Astrocyte (in vitro differentiated cells and primary cell): ENCODE measurements around the gene SCARF2. TPM values are rescaled to one million over a fixed set of nuclear protein-coding genes. Genes with fewer than 3 reads are reported as not detected.
"Not testable (repeated sequence)": the region's sequence is repeated elsewhere in the genome, so short reads cannot be mapped to it uniquely, and the experiment has no call there.

Experiments
- DNase-seq: peaks from one replicate; pipeline ENCODE4 v3.0.0-alpha.2; 2010; ENCODE audit warnings: low read depth
- FAIRE-seq: peaks from 2 replicates; lab custom pipeline; 2011; peaks lifted over from hg19 to GRCh38; lab: Jason Lieb, UNC
- H2AFZ ChIP-seq: 2 replicates; pipeline ENCODE4 v1.6.0; 2012; ENCODE audit warnings: low read depth, low read length, inconsistent platforms
- H3K27ac ChIP-seq: 2 replicates; pipeline ENCODE4 v1.5.1; 2011; ENCODE audit warnings: low read depth, low read length, inconsistent platforms
- H3K27me3 ChIP-seq: 2 replicates; pipeline ENCODE4 v1.6.0; 2011; ENCODE audit warnings: low read length, inconsistent platforms; ENCODE audit not compliant: insufficient read depth
- H3K36me3 ChIP-seq: 2 replicates; pipeline ENCODE4 v1.5.1; 2011; ENCODE audit warnings: low read length, inconsistent platforms; ENCODE audit not compliant: insufficient read depth
- H3K4me1 ChIP-seq: 2 replicates; pipeline ENCODE4 v1.5.1; 2011; ENCODE audit warnings: low read length, inconsistent platforms; ENCODE audit not compliant: insufficient read depth
- H3K4me2 ChIP-seq: 2 replicates; pipeline ENCODE4 v1.6.0; 2012; ENCODE audit warnings: low read length, inconsistent platforms
- H3K4me3 ChIP-seq: 2 replicates; pipeline ENCODE4 v1.5.1; 2011; ENCODE audit warnings: low read depth, mild to moderate bottlenecking, low read length, inconsistent platforms; ENCODE audit not compliant: insufficient read depth
- H3K79me2 ChIP-seq: 2 replicates; pipeline ENCODE4 v1.6.0; 2012; ENCODE audit warnings: mild to moderate bottlenecking, low read length, inconsistent platforms; ENCODE audit not compliant: insufficient read depth
- H3K9ac ChIP-seq: 2 replicates; pipeline ENCODE4 v1.6.0; 2012; ENCODE audit warnings: mild to moderate bottlenecking, low read length, inconsistent platforms
- H3K9me3 ChIP-seq: 2 replicates; pipeline ENCODE4 v1.5.1; 2012; ENCODE audit warnings: low read depth, mild to moderate bottlenecking, low read length, inconsistent platforms; ENCODE audit not compliant: insufficient read depth
- H4K20me1 ChIP-seq: 2 replicates; pipeline ENCODE4 v1.6.0; 2012; ENCODE audit warnings: low read length, inconsistent platforms; ENCODE audit not compliant: insufficient read depth
- H3K27ac Mint-ChIP-seq: one replicate; pipeline ENCODE4 v1.8.0; 2021; ENCODE audit warnings: mild to moderate bottlenecking, mixed read lengths; ENCODE audit not compliant: unreplicated experiment
- H3K27me3 Mint-ChIP-seq: one replicate; pipeline ENCODE4 v1.8.0; 2021; ENCODE audit warnings: low read depth, mixed read lengths; ENCODE audit not compliant: unreplicated experiment
- H3K36me3 Mint-ChIP-seq: one replicate; pipeline ENCODE4 v1.8.0; 2021; ENCODE audit warnings: low read depth, mixed read lengths; ENCODE audit not compliant: unreplicated experiment
- H3K4me1 Mint-ChIP-seq: one replicate; pipeline ENCODE4 v1.8.0; 2021; ENCODE audit warnings: low read depth, mixed read lengths; ENCODE audit not compliant: unreplicated experiment
- H3K4me3 Mint-ChIP-seq: one replicate; pipeline ENCODE4 v1.8.0; 2021; ENCODE audit warnings: mild to moderate bottlenecking, moderate library complexity, mixed read lengths; ENCODE audit not compliant: unreplicated experiment
- H3K9me3 Mint-ChIP-seq: one replicate; pipeline ENCODE4 v1.8.0; 2021; ENCODE audit warnings: mild to moderate bottlenecking, mixed read lengths; ENCODE audit not compliant: unreplicated experiment
- EZH2 ChIP-seq: IDR thresholded peaks from 2 replicates; pipeline ENCODE4 v1.6.1; 2012; ENCODE audit warnings: mild to moderate bottlenecking, low read length, inconsistent platforms; ENCODE audit not compliant: insufficient read depth
- total RNA-seq: library from RNA; stranded (reverse); gene quantifications from 2 replicates; pipeline ENCODE4 v1.2.1, GENCODE V29; 2021
- TF ChIP-seq, protein P1 (sequence below): IDR thresholded peaks from 2 replicates; pipeline ENCODE4 v1.5.1; 2011; ENCODE audit warnings: low read depth, mild to moderate bottlenecking, inconsistent platforms, low read length, moderate library complexity; ENCODE audit not compliant: insufficient read depth

Gene SCARF2
- total RNA-seq, 1 donor from 2014 or later: 17.3 TPM

DNA sequence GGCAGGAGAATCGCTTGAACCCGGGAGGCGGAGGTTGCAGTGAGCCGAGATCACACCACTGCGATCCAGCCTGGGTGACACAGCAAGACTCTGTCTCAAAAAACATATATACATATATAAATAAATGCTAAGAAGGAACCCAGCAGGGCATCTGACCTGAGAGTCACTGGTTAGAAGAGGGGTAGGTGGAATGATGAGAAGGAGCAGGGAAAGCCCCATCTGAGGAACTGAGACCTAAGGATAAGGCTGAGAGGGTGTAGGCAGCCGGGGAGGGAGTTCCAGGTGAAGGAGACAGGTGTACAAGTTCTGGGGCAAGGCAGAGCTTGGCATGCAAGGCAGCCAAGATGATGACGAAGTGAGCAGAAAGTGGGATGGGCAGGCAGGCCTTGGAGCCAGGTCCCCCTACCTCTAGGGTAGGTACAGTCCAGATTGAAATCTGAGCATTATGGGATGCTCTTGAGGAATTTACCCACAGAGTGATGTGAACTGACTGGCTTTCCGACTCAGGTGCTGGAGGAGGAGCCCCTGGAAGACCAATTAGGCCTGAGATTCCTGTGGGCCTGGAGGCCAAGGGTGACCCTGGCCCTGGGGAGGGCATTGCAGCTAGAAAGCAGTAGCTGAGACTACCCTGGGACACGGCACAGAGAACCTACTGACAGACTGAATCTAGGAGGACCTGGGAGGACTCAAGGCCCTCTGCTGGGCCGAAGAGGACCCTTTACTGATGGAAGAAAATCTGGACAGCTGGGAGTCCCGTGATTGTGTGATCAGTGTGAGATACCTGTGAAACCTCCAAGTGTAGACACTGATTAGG lies 35.2 kb upstream of the SCARF2 start:
- Mint-ChIP-seq H3K4me3 (peak overlapping the region; percentile 40), H3K36me3 (peaks cover 16% of the 10 kb centered on the region), H3K9me3 (no peaks in the 10 kb centered on the region), H3K27me3 (no peaks in the 10 kb centered on the region), H3K4me1 (no peaks in the 10 kb centered on the region), H3K27ac (no peak overlapping the region)
- Histone ChIP-seq H3K4me1 (no peaks in the 10 kb centered on the region), H4K20me1 (peaks cover 10% of the 10 kb centered on the region), H2AFZ (no peak overlapping the region), H3K27ac (no peak overlapping the region), H3K36me3 (peaks cover 3% of the 10 kb centered on the region), H3K4me2 (no peak overlapping the region), H3K9me3 (no peaks in the 10 kb centered on the region), H3K27me3 (no peaks in the 10 kb centered on the region), H3K79me2 (no peaks in the 10 kb centered on the region), H3K9ac (no peak overlapping the region), H3K4me3 (no peak overlapping the region)
- TF ChIP-seq EZH2: no peak
- TF ChIP-seq, protein P1, sequence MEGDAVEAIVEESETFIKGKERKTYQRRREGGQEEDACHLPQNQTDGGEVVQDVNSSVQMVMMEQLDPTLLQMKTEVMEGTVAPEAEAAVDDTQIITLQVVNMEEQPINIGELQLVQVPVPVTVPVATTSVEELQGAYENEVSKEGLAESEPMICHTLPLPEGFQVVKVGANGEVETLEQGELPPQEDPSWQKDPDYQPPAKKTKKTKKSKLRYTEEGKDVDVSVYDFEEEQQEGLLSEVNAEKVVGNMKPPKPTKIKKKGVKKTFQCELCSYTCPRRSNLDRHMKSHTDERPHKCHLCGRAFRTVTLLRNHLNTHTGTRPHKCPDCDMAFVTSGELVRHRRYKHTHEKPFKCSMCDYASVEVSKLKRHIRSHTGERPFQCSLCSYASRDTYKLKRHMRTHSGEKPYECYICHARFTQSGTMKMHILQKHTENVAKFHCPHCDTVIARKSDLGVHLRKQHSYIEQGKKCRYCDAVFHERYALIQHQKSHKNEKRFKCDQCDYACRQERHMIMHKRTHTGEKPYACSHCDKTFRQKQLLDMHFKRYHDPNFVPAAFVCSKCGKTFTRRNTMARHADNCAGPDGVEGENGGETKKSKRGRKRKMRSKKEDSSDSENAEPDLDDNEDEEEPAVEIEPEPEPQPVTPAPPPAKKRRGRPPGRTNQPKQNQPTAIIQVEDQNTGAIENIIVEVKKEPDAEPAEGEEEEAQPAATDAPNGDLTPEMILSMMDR: no peak
- no peak for FAIRE-seq
- DNase-seq: no peak

DNA sequence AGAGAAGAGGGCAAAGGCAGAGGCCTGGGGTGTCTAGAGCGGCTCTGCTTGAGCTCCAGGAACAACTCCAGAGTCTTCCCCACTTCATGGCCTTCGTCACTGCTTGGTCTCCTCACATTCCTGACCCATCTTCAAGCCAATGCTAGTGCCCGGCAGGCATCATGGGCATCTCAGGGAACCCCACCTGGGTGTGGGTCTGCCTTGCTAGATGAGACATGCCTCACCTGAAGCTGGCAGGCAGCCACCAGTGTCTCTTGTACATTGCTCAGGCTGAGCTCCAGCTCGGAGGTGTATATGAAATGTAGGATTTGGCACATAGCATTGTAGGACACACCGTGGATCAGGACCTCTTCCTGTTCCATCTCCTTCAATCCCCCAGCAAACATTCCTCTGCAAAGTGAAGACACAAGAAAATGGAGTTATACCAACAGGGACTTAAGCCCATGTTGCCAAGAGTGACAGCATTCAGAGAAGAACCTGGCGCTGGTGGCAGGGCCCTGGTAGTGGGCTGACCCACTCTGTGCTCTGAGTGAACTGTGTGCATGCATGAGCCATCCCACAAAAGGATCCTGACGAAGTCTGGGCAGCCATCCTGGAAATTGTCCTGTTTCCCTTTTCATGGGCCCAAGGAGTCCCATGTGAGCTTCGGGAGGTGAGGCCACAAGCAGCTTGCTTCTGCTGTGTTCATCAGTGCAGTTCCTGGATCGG lies 33.7 kb upstream of the SCARF2 start:
- TF ChIP-seq EZH2: no peak
- TF ChIP-seq, protein P1: no peak
- H3K27me3 Mint-ChIP-seq: no peaks in the 10 kb centered on the region
- no peak for DNase-seq

DNA sequence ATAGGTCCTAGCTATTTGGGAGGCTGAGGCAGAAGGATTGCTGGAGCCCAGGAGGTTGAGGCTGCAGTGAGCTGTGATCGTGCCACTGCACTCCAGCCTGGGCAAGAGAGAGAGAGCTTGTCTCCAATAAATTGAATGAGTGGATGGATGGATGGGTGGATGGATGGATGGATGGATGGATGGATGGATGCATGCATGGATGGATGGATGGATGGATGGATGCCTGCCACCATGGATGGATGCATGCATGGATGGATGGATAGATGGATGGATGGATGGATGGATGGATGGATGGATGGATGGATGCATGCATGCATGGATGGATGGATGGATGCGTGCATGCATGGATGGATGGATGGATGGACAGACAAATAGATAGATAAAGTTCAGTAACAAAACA lies 32.9 kb upstream of the SCARF2 start:
- not testable (repeated sequence) for H3K4me1 Mint-ChIP-seq, H3K4me2 ChIP-seq, DNase-seq, H3K9me3 ChIP-seq, H3K79me2 ChIP-seq, H3K4me1 ChIP-seq, H3K27ac Mint-ChIP-seq, H3K27ac ChIP-seq, H3K27me3 Mint-ChIP-seq, H3K36me3 ChIP-seq, H3K4me3 ChIP-seq, H4K20me1 ChIP-seq, H3K4me3 Mint-ChIP-seq, H3K27me3 ChIP-seq, H3K9ac ChIP-seq, H2AFZ ChIP-seq, H3K9me3 Mint-ChIP-seq, FAIRE-seq
- H3K36me3 Mint-ChIP-seq: peaks cover 19% of the 10 kb centered on the region

More for the DNA sequence above, 33.7 kb upstream of the SCARF2 start:
- Histone ChIP-seq H3K27ac (no peak overlapping the region), H3K27me3 (no peaks in the 10 kb centered on the region), H4K20me1 (peaks cover 10% of the 10 kb centered on the region), H3K79me2 (no peaks in the 10 kb centered on the region), H2AFZ (no peak overlapping the region), H3K36me3 (peaks cover 3% of the 10 kb centered on the region), H3K9ac (no peak overlapping the region), H3K4me3 (no peak overlapping the region), H3K4me2 (no peak overlapping the region), H3K9me3 (no peaks in the 10 kb centered on the region), H3K4me1 (no peaks in the 10 kb centered on the region)
- Mint-ChIP-seq H3K4me1 (no peaks in the 10 kb centered on the region), H3K27ac (no peak overlapping the region), H3K4me3 (no peak overlapping the region), H3K36me3 (peaks cover 16% of the 10 kb centered on the region), H3K9me3 (no peaks in the 10 kb centered on the region)
- no peak for FAIRE-seq
